Neural progenitor cell (in vitro differentiated cells): ENCODE measurements around the gene TNFRSF14.

Experiments
- EZH2 ChIP-seq: fragments of 200-600 bp; sonication (generic); IDR thresholded peaks from 2 replicates; pipeline ENCODE4 v1.6.1; 2017; ENCODE audit warnings: antibody characterized with exemption, mild to moderate bottlenecking, moderate library complexity
- TF ChIP-seq, protein P1 (sequence below): fragments of 200-600 bp; sonication (generic); IDR thresholded peaks from 2 replicates; pipeline ENCODE4 v1.5.1; 2017; ENCODE audit warnings: antibody characterized with exemption, mild to moderate bottlenecking

DNA sequence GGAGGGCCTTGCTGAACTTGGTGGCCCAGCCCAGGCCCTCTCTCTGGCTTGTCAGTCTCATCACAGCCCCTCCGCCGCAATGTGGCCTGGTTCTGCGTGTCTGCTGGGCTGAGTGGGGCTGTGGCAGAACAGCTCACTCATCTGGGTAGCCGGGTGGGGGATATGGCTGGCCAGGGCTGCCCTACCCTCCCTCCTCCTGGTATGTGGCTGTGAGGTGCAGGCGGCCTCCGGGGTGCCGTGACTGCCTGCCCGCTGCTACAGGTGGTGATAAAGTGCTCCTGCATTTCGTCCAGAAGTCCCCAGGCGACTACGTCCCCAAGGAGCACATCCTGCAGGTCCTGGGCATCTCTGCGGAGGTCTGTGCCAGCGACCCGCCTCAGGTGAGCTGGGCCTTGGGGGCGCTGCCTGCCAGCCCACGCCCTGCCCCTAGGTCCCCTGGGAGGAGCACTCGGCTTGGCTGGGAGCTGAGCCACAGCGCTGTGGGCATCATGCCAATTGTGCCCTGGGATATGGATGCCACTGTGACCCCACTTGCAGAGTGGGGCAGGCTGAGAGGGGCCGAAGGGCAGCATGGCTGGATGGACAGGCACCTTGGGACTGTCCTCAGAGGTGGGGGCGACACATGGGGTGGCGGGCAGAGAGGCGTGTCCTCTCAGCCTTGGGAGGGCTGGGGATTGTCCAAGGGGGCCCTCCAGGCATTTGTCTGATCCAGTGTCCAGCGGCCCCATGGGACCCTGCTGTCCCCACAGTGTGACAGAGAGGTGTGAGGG, 32.7 kb downstream of the TNFRSF14 start:
- TF ChIP-seq, protein P1, sequence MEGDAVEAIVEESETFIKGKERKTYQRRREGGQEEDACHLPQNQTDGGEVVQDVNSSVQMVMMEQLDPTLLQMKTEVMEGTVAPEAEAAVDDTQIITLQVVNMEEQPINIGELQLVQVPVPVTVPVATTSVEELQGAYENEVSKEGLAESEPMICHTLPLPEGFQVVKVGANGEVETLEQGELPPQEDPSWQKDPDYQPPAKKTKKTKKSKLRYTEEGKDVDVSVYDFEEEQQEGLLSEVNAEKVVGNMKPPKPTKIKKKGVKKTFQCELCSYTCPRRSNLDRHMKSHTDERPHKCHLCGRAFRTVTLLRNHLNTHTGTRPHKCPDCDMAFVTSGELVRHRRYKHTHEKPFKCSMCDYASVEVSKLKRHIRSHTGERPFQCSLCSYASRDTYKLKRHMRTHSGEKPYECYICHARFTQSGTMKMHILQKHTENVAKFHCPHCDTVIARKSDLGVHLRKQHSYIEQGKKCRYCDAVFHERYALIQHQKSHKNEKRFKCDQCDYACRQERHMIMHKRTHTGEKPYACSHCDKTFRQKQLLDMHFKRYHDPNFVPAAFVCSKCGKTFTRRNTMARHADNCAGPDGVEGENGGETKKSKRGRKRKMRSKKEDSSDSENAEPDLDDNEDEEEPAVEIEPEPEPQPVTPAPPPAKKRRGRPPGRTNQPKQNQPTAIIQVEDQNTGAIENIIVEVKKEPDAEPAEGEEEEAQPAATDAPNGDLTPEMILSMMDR = no peak
- TF ChIP-seq EZH2 = no peak
